ELR (cell line): ENCODE results near the gene RALGAPA2.
"Not testable (repeated sequence)": the region's sequence is repeated elsewhere in the genome, so short reads cannot be mapped to it uniquely, and the experiment has no call there.

ENCODE experiments used
- DNase-seq: peaks from one replicate; pipeline ENCODE4 v3.0.0-alpha.2; 2015; ENCODE audit warnings: low read depth

RALGAPA2 gene

DNA sequence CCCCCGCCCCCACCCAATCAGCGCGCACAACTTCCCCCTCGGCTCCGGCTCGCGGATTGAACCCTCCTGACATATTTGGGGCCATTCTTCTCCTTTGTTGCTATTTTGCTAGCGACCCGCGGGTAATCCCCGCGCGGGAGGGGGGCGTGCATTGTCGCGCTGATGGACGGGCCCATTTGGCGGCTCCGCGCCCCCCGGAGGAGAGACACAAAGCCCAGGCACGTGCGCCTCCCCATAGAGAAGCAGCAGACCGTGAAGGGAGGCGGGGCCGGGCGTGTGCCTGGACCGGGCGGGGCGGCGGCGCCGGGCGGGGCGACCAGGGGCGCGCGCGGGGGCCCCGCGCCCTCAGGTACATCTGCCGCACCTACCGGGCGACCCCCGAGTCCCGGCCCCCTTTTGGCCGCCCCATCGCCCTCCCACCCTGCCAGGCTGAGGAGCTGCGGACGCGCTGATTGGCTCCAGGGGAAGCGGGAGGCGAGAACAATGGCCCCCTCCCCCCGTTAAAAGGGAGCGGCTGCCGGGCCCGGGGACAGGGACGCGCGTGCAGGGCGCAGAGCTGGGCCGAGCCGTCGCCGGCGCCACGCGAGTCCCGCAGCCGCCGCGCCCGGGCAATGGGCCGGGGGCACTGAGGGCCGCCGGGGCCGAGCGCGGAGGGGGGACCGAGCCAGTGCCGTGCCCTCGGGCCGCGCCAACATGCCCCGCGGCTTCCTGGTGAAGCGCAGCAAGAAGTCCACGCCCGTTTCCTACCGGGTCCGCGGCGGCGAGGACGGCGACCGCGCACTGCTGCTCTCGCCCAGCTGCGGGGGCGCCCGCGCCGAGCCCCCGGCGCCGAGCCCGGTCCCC lies 344.6 kb downstream of the RALGAPA2 start, which contains the start of gene INSM1:
Gene INSM1, plus strand, starts transcription at position 530 of the 843 bp plus-strand sequence. Its CDS starts 164 bp downstream, at position 694.
- DNase-seq = no peak

DNA sequence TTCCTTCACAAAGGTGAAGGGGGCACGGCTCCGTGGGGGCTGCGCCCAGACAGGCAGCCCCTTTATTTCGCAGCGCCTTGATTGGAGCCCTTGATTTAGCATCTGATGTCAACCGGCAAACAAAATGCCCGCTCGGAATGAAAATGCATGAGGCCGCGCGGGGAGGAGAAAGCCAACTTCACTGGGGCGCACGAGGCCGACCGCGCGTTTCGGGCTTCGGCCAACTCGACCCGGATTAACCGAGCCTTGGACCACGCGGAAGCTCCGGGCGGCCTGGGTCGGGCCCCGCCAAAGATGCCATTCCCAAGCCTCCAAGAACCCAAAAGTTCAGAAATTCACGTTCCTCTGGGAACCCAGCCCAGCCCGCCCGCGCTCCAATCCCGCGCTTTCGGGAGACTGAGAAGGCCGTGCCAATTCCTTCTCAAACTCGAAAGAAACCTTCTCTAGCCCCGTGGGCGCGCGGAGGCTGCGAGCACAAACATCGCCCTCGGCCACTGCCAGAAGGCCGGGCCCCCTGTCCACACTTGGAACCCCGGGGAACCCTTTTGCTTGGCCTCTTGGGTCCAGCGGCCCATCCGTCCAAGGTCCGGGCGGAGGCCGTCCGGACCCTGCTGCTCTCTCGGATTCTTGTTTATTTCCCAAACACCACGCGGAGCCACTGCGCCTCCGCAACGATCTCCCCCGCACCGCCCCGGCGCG lies 345.4 kb downstream of the RALGAPA2 start:
- no peak for DNase-seq

DNA sequence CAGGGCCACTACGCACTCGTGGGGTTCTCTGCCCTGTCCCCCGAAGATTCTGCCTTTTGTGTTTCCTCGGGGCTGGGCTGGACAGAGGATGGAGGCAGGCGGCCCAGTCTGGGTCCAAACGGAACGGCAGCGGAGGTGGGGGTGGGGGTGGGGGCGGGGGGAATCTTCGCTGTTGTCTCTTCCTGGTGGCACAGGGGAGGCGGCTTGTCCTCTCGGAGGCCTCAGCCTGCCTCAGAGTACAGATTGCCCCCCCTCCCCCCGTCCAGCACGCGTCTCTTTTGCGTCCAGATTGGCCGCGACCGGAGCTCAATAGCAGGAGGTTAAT lies 345.9 kb downstream of the RALGAPA2 start:
- no peak for DNase-seq

DNA sequence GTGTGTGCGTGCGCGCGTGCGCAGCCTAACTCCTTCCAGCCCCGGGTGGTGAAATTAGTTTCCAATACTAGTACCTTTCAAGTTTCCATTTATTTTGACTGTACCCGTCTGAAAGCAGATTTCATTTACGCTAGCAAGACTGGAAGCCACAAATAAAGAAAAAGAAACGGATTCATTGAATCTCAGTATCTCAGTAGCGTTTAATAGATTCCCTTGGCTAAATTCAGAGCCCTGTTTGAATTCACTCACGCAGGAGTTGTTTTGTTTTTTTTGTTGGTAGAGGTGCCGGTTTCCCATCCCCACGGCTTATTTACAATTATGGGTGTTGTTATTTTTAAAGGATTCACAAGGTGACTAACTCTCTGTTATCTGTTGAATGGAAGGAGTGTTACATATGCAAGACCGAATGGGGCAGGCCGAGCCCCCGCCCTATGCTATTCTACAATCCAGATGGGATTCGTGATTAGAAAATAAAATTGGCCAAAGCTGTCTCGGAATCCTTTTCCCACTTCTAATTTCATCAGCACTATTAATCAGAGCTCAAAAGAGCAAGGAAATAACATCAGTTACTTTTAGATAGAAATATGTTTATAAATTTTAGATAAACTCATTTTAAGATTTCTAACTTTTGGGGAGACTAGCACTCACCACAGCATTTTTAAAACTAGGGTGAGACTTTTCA lies 346.8 kb downstream of the RALGAPA2 start:
- no peak for DNase-seq

DNA sequence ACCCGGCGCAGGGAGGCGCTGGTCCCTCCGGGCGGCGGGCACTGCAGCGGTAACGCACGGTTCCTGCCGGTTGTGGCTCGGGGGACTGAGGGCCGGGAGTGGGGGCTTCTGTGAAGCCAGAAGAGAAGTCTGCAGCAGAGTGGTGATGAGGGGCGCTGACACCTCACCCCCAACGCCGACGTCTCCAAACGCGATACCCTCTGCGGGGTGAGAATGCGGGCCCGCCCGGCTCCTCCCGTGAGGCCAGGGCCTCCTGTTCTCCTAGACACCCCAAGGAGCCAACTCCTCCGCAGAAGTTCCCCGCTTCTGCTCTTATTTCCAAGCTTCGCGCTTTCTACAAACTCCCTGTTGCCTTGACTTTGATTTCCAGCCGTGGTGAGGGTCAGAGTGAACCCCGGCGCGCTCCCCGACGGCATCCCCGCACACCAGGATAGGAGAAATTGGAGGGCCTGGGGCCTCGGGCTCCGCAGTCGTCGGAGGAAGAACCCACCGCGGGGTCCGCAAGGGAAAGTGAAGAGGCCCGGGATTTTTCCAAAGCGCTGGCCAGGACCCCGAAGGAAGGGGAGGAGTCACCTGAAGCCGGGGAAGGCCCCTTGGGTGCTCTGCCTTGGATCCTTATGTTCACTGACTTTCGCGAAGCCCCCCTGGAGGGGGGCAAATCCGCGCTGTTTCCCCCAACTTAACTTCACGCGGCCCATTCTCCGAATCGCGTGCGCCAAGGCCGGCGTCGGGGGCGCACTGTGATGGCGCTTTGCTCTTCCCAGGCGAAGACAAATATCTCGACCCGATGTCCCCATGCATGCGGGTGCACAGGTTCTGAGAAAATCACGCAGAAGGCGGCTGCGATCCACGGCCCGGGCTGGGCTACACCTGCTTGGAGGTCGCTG lies 347.6 kb downstream of the RALGAPA2 start:
- no peak for DNase-seq

DNA sequence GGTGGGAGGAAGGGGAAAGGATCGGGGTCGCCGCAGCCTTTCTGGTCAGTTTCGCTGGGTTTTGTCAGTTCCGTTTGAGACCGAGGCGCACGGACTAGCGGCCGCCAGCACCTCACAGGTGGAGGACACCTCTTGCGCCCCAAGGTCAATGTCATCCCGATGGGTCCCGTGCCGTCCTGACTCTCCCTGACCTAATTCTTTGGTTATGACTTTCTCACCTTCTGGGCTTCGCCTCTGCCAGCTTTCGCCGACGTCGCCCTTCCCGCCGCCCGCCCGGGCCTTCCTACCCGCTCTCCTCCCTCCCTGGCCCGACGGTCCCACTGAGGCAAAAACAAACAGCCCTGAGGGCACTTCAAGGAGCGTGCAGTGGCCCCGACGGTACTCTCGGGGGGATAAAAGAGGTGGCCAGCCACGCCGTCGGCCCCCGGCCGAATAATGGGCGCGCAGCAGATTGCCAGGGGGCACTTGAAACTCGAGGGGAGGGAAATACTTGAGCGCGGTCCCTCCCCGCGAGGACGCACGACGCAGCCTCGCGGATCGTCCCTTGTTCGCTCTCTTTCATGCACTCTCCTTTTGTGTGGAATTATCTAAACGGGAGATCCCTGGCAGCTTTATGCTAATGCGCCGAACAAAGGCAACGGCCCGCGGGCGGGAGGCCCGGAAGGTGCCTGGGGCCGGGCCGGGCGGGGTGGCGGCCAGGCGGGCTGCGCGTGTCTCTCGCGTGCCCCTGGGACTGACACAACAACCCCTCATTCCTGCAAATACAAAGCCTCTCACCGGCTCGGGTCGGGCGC lies 348.4 kb downstream of the RALGAPA2 start:
- DNase-seq = no peak

DNA sequence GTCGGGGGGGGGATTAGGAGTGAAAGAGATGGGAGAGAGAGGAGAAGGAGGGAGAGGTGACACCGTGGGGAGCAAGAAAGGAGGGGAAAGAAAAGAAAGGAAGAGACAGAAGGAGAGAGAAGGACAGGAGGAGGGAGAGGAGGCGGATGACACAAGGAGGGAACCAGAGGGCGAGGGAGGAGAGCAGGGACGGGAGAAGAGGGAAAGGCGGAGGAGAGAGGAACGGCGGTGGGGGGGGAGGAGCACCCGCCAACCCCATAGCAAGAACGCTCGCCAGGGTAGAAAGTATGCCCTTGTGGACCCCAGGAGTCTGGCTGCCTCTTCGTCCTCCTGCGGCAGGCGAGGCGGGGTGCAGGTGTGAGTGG lies 349.0 kb downstream of the RALGAPA2 start:
- DNase-seq = no peak

DNA sequence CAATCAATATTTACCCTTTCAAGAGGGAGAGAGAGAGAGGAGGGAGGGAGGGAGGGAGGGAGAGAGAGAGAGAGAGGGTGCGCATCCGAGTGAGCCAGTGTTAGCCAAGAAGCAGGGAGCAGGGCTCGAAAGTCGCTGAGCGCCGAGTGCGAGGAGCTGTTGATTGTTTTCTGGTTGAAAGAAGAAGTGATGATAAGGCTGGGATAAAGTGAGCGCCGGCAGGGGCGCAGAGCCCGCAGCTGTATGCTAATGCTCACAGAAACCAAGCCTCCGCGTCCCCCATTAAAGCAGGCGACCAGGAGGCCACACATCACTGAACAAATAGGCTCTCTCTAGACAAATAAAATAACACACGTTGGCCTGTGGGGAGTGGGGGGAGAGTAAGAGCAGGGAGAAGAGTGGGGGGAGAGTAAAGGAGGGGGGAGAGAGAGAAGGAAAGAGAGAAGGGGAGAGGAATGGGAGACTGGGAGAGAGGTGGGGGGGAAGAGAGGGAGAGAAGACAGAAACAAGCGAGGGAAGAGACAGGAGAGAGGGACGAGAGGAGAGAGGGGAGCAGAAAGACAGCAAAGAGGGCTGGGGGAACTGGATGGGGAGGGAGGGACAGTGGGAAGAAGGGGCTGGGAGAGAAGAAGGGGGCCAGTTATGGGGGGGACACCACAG lies 349.5 kb downstream of the RALGAPA2 start:
- no peak for DNase-seq

DNA sequence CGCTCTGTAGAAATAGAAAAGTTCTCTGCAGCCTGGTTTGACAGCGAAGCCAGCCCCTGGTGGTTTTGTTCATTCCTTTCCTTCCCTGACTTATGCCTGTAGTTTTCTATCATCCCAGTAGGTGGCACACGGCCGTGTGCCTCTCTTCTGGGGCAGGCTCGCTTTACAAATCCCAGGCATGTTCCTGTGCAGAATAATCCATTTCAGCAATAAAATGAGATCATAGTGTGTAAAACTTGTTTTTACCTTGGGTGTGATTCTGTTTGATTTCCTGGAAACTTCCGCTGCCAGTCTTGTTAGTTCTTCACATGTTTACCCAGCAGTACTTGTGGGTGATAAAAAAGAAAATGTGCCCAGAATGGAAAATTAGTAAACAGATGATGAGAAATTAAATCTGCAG lies 352.0 kb downstream of the RALGAPA2 start:
- peak; percentile 62 for DNase-seq

DNA sequence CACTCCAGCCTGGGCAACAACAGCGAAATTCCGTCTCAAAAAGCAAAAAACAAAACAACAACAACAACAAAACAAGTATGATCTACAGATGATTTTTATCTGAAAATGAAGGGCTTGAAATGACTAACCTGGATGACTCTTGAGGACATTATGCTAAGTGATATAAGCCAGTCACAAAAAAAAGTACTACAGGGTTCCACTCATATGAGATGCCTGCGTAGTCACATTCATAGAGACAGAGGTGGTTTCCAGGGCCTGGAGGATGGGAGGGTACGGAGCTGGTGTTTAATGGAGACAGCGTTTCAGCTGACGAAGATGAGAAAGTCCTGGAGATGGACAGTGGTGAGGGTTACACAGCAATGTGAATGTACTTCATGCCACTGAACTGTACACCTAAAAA lies 352.8 kb downstream of the RALGAPA2 start:
- no peak for DNase-seq

DNA sequence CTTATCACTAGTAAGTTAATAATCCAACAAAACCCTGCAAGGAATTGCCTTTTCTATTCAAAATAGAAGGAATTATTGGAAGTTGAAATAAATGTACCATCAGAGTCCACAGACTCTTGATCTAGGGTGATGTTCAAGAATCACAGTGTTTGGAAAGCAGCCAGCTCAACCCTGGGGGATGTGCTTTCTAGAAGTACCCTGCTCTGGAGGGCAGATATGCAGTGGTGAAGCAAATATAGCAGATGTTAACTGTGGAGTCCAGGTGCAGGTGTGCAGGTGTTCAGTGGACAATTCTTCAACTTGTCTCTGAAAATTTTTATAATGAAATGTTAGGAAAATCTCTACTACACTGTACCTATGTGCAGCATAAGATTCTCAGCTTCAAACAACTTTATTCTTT lies 353.6 kb downstream of the RALGAPA2 start:
- DNase-seq = no peak

DNA sequence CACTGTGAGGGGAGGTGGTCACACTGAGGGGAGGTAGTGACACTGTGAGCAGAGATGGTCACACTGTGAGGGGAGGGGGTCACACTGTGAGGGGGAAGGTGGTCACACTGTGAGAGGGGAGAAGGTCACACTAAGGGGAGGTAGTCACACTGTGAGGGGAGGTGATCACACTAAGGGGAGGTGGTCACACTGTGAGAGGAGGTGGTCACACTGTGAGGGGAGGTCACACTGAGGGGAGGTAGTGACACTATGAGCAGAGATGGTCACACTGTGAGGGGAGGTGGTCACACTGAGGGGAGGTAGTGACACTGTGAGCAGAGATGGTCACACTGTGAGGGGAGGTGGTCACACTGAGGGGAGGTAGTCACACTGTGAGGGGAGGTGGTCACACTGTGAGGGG lies 356.9 kb downstream of the RALGAPA2 start:
- DNase-seq = not testable (repeated sequence)

DNA sequence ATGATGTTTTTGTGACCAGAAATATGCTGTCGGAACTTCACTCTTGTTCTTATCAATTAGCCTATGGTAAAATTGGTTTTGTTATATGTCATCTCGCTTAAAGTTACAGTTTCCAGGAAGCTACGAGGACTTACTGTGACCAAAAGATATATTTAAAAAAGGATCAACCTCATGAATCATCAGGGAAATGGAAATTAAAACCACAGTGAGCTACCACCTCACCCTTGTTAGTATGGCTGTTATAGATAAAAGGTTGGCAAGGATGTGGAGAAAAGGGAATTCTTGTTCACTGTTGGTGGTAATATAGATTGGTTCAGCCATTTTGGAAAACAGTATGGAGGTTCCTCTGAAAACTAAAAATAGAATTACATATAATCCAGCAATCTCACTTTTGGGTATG lies 358.9 kb downstream of the RALGAPA2 start:
- DNase-seq = no peak

DNA sequence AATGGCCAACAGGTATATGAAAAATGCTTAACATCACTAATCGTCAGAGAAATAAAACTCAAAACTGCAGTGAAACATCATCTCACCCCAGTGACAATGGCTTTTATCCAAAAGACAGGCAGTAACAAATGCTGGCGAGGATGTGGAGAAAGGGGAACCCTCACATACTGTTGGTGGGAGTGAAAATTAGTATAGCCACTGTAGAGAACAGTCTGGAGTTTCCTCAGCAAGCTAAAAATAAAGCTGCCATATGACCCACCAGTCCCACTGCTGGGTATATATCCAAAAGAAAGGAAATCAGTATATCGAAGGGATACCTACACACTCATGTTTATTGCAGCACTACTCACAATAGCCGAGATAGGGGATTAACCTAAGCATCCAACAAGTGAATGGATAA lies 368.0 kb downstream of the RALGAPA2 start:
- DNase-seq = no peak

DNA sequence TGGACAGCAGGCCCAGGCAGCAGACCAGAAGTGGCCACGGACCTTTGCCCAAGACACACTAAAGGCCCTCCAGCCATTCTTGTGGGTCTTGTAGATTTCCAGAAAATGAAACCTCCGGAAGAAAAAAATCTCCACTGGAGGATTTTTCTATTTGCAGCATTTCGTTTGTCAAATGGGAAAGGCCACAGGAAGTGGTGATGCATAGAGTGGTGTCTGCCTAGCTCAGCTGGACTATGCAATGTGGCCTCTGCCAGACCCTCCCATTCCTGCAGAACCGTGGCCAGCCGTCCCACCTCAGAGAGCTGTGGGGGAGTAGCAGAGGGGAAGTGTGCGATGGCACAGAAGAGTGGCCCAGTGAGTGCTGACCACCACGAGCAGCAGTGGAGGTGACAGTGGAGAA lies 368.5 kb downstream of the RALGAPA2 start:
- no peak for DNase-seq
